GM12874 (cell line): ENCODE measurements around the gene RDM1.

Experiments
- TF ChIP-seq, protein P1 (sequence below): IDR thresholded peaks from 2 replicates; pipeline ENCODE4 v1.5.1; 2011; ENCODE audit warnings: low read depth, mild to moderate bottlenecking, control low read depth, low read length, moderate library complexity; ENCODE audit not compliant: insufficient read depth

RDM1 gene

GRCh38 chr17:35895636-35896587 lies 34.7 kb downstream of the RDM1 start:
- TF ChIP-seq, protein P1, sequence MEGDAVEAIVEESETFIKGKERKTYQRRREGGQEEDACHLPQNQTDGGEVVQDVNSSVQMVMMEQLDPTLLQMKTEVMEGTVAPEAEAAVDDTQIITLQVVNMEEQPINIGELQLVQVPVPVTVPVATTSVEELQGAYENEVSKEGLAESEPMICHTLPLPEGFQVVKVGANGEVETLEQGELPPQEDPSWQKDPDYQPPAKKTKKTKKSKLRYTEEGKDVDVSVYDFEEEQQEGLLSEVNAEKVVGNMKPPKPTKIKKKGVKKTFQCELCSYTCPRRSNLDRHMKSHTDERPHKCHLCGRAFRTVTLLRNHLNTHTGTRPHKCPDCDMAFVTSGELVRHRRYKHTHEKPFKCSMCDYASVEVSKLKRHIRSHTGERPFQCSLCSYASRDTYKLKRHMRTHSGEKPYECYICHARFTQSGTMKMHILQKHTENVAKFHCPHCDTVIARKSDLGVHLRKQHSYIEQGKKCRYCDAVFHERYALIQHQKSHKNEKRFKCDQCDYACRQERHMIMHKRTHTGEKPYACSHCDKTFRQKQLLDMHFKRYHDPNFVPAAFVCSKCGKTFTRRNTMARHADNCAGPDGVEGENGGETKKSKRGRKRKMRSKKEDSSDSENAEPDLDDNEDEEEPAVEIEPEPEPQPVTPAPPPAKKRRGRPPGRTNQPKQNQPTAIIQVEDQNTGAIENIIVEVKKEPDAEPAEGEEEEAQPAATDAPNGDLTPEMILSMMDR = no peak

- TF ChIP-seq, protein P1 = no peak
These were observed 36.4 kb downstream of the RDM1 start for GRCh38 chr17:35894206-35894605.

GRCh38 chr17:35893751-35894150 lies 36.8 kb downstream of the RDM1 start:
- TF ChIP-seq, protein P1 = no peak

DNA sequence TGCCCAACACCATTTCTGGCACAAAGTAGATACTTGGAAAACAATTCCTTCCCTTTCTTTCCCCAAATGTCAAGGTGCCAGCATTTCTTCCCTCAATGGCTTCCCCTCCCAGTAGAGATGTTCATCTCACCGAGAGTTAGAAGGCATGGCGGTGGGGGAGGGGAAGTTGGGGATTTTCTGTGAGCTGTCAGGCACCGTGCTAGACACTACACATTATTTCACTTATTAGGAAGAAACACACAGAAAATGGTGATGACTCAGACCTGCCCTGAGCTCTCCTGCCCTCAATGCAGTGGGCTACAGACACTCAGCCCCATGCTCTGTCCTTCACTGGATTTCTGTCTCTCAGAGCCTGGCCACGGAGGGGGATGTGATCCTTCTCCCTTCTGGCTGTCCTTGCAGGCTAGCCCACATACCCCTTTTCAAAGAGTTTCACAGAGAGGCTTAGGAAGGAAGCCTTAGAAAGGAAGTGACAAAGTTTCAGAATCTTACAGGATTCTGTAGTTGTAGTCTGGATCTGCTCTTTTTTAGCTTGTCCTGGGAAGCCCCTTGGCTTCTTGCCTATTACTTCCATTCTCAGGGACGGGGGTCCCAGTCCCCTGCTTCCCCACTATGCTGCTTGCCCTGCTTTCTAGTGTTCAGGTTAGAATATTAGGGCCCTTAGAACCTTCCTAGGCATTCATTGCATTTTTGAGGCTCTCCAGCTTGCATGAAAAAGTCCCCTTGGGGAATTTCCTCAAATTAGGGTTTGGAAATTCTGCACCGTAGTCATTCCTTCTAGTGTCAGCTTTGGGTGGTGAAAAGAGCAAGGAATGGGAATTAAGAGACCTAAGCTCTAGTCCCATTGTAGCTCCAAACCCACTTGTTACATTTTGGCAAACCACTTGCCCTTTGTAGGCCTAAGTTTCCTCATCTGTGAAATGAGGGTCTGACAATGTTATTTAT lies 38.2 kb downstream of the RDM1 start:
- TF ChIP-seq, protein P1 = no peak

- TF ChIP-seq, protein P1 = no peak
These were observed 39.3 kb downstream of the RDM1 start for GRCh38 chr17:35891269-35891668.

- TF ChIP-seq, protein P1 = no peak
These were observed 39.8 kb downstream of the RDM1 start for GRCh38 chr17:35890774-35891155.
